Lower leg skin (tissue), 4 donors: ENCODE measurements around the gene GNG8. TPM values are rescaled to one million over a fixed set of nuclear protein-coding genes. Genes with fewer than 3 reads are reported as not detected.

ENCODE experiments used
- DNase-seq, 2 donors: peaks; one replicate each; pipeline ENCODE4 v3.0.0-alpha.2; 2019; ENCODE audit warnings: low spot score in 2 of 2
- H3K4me3 ChIP-seq: fragments of 200-600 bp; sonication (generic); 2 replicates; pipeline ENCODE4 v1.5.1; 2017; ENCODE audit warnings: mild to moderate bottlenecking, low read depth; ENCODE audit not compliant: poor library complexity, severe bottlenecking
- POLR2A ChIP-seq, 2 donors: fragments of 450-650 bp; IDR thresholded peaks; one replicate each; pipeline ENCODE4 v1.6.1; 2016 to 2017; ENCODE audit warnings: antibody characterized with exemption in 2 of 2, mild to moderate bottlenecking in 1 of 2, moderate library complexity in 1 of 2
- WGBS, 2 donors: methylation state at CpG; one replicate each; pipeline ENCODE4 v1.1.5; 2018; 5-methylcytosine and 5-hydroxymethylcytosine counted together
- intact Hi-C: fragments of 100-400 bp; cut with DNase I; formaldehyde crosslinking; loops from one replicate; pipeline ENCODE4 v1.15.0; 2023; ENCODE audit warnings: low total_unique reads
- total RNA-seq, 4 donors: library from RNA; depleted of rRNA; stranded (reverse); fragments of >200 nt; gene quantifications; one replicate each; pipeline ENCODE4 v1.1.0, GENCODE V29; 2016
- TF ChIP-seq, protein P1 (sequence below), 3 donors: fragments of 450-650 bp; IDR thresholded peaks; one replicate each; pipeline ENCODE4 v1.5.1; 2016; ENCODE audit warnings: antibody characterized with exemption in 3 of 3, mild to moderate bottlenecking in 3 of 3, moderate library complexity in 2 of 3

GNG8 gene
- total RNA-seq, 4 donors from 2014 or later = not detected

DNA sequence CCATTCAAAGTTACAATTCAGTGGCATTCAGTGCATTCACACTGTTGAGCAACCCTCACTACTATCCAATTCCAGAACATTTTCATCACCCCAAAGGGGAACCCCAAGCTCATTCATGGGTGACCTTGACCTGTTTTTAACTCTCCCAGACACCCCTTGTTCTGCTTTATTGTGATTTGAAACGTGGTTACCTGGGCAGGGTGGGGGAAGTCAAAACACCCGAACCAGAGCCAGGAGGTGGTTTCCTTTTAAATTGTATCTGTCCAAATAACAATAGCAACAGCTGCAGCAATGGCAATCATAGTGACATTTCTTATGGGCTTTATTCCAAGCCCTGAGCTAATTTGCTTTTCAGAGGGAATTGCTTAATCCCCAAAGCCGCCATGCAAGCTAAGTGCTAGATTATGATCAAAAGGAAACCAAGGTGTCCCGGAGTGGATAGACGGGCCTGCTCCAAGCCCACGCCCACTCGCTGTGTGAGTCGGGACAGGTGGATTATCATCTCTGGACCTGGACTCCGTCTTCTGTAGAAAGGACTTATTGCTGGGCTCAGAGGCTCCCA is 17.3 kb downstream of the GNG8 start:
- intact Hi-C loops = loop anchor here (10.0 kb wide), 1 partner anchor 46 kb away; the partner anchor contains the start of gene DACT3
- no peak overlapping the region for H3K4me3 ChIP-seq
- no peak for DNase-seq
- WGBS, 2 donors = 18 to 35% methylated on average over 9 of the region's 9 CpGs
- TF ChIP-seq POLR2A (IDR thresholded peaks at IDR 0.05) = no peak
- TF ChIP-seq, protein P1, sequence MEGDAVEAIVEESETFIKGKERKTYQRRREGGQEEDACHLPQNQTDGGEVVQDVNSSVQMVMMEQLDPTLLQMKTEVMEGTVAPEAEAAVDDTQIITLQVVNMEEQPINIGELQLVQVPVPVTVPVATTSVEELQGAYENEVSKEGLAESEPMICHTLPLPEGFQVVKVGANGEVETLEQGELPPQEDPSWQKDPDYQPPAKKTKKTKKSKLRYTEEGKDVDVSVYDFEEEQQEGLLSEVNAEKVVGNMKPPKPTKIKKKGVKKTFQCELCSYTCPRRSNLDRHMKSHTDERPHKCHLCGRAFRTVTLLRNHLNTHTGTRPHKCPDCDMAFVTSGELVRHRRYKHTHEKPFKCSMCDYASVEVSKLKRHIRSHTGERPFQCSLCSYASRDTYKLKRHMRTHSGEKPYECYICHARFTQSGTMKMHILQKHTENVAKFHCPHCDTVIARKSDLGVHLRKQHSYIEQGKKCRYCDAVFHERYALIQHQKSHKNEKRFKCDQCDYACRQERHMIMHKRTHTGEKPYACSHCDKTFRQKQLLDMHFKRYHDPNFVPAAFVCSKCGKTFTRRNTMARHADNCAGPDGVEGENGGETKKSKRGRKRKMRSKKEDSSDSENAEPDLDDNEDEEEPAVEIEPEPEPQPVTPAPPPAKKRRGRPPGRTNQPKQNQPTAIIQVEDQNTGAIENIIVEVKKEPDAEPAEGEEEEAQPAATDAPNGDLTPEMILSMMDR (IDR thresholded peaks at IDR 0.05) = no peak

DNA sequence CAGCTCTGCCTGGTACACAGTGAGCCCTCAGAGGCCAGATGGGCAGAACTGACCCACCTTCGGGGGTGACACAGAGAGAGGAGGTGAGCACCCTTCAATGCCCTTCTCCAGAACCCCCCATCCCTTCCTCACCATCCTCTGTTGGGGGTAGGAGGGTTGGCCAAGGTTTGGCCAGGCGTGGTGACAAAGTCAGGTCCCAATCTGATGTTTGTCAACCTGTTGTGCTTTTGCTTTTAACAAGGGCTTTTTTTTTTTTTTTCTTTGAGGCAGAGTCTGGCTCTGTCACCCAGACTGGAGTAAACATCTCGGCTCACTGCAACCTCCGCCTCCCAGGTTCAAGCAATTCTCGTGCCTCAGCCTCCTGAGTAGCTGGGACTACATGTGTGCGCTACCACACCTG is 18.4 kb downstream of the GNG8 start:
- intact Hi-C loops = loop anchor here (10.0 kb wide), 1 partner anchor 47 kb away; the partner anchor contains the start of gene DACT3
- 79 to 83% methylated on average over 6 of the region's 6 CpGs for WGBS, 2 donors
- no peak overlapping the region for H3K4me3 ChIP-seq
- no peak for DNase-seq
- TF ChIP-seq, protein P1 (IDR thresholded peaks at IDR 0.05) = no peak
- TF ChIP-seq POLR2A (IDR thresholded peaks at IDR 0.05) = no peak

DNA sequence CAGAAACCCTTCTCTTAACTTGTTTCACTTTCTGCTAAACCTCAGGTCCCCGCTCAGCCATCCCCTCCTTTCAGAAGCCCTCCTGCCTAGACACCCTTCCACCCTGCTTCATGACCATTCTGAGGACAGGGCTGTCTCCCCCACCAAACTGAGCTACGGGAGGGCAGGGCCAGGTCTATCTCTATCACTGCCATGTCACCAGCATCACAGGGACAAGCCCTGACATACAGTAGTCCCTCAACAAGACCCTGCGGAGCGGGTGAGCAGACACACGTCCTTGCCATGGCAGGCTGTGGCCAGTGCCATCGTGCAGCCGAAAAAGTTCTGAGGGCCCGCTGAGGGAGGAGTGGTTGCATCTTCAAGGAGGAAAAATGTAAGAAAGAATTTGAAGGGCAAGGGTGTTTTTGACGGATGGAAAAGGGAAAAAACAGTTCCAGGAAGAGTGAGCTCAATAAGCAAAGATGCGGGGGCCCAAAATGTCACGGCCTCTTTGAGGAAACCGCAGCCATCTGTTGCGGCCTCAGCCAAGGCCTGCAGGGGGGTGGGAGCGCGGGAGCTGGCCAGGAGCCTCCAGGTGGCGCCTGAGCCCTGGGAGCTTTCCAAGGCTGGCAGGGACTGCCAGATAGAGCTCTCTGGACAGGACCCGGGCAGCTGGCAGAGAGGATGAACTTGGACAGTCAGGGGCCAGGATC is 19.2 kb downstream of the GNG8 start:
- no peak for DNase-seq
- no peak overlapping the region for H3K4me3 ChIP-seq
- intact Hi-C loops = loop anchor here (10.0 kb wide), 1 partner anchor 48 kb away; the partner anchor contains the start of gene DACT3
- 23 to 24% methylated on average over 17 of the region's 17 CpGs for WGBS, 2 donors
- TF ChIP-seq, protein P1 (IDR thresholded peaks at IDR 0.05) = no peak

DNA sequence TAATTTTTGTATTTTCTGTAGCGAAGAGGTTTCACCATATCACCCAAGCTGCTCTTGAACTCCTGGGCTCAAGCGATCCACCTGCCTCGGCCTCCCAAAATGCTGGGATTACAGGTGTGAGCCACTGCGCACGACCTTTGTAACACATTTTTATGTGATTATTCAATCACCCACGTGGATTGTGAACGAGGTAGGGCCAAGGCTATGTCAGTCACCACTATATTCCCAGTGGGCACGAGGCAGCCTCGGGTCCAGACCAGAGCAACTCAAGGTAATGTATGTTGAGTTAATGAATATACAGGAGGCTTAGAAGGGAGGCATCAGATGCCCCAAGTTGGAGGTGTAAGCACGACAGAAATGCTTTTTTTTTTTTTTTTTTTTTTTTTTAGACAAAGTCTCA is 20.0 kb downstream of the GNG8 start:
- no peak for DNase-seq
- no peak overlapping the region for H3K4me3 ChIP-seq
- 79 to 88% methylated on average over 10 of the region's 10 CpGs for WGBS, 2 donors
- intact Hi-C loops = loop anchor here (10.0 kb wide), 1 partner anchor 49 kb away; the partner anchor contains the start of gene DACT3
- no peak for TF ChIP-seq POLR2A (IDR thresholded peaks at IDR 0.05)
- TF ChIP-seq, protein P1 (IDR thresholded peaks at IDR 0.05) = no peak

DNA sequence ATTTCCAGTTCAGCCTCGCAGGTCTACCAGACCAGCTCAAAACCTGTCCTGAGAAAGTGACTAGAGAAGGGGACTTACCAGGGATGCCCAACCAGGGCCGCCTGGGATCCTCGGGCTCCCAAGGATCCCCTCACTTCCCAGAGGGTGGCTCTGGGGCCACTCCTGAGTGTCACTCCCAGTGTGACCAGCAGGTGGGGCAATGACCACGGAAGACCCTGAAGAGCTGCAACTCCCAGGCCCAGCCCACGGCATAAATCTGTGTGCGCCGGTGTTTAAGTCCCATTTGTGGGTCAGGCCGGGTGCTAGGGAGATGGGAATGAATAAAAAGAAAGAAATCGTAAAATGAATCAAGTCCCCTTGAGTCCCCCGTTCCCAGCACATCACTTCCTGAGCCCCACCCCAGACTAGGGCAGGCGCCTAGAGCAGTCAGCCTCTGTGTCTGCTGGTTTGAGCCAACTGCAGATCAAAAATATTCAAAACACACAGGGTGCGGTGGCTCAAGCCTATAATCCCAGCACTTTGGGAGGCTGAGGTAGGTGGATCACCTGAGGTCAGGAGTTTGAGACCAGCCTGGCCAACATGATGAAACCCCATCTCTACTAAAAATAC is 21.8 kb downstream of the GNG8 start:
- TF ChIP-seq, protein P1 (IDR thresholded peaks at IDR 0.05) = peak in 2 of 3 donors; percentile 11 to 81
- no peak for TF ChIP-seq POLR2A (IDR thresholded peaks at IDR 0.05)
- WGBS, 2 donors = 6% methylated on average over 12 of the region's 12 CpGs
- intact Hi-C loops = loop anchor here (10.0 kb wide), 1 partner anchor 51 kb away; the partner anchor contains the start of gene DACT3
- no peak overlapping the region for H3K4me3 ChIP-seq
- peak; percentile 73 to 96 for DNase-seq
